ENCODE measurements around the gene SOCS6. TPM values are rescaled to one million over a fixed set of nuclear protein-coding genes. Genes with fewer than 3 reads are reported as not detected.

The SOCS6 gene
- total and polyA plus RNA-seq, 2 experiments from 2014 or later = 4.4 to 13.3 TPM

GRCh38 chr18:70366670-70367069 lies 77.8 kb downstream of the SOCS6 start:
- peak overlapping the region; percentile 45; the same call in 1 of the 3 replicates for H3K4me3 Mint-ChIP-seq
- Histone ChIP-seq H4K20me1 (replicated peaks; ENCODE audit: insufficient read depth) (no peaks in the 10 kb centered on the region), H3K36me3 (ENCODE audit: insufficient read depth) (no peaks in the 10 kb centered on the region), H3K4me2 (peak overlapping the region; percentile 35; the same call in 1 of the 2 replicates), H3K79me2 (replicated peaks; ENCODE audit: insufficient read depth) (no peaks in the 10 kb centered on the region), H3K9me2 (ENCODE audit: insufficient read depth) (peaks cover 7% of the 10 kb centered on the region; the same call in 1 of the 2 replicates), H3K4me3 (no peak overlapping the region), H3K4me1 (ENCODE audit: insufficient read depth) (peaks cover 19% of the 10 kb centered on the region), H2AFZ (peak overlapping the region; percentile 4; the same call in 1 of the 2 replicates), H3K27ac (ENCODE audit: low read depth) (peak overlapping the region; percentile 93), H3K27me3 (ENCODE audit: insufficient read depth) (no peaks in the 10 kb centered on the region), H3F3A (replicated peaks; ENCODE audit: low read depth) (no peaks in the 10 kb centered on the region)
- no peaks in the 10 kb centered on the region for H3K9me3 Mint-ChIP-seq
- H3K4me1 Mint-ChIP-seq = peaks cover 28% of the 10 kb centered on the region
- ATAC-seq (no peak; the same call in 2 of the 3 replicates), DNase-seq (ENCODE audit: low spot score) (no peak)
- TF ChIP-seq EZH2phosphoT487 (IDR thresholded peaks at IDR 0.05; ENCODE audit: unreplicated experiment) (no peak), ZNF331 (CRISPR knock-in tag; IDR thresholded peaks at IDR 0.05; ENCODE audit: low read depth) (no peak), ZNF114 (CRISPR knock-in tag; IDR thresholded peaks at IDR 0.05) (no peak), STAT1 (IDR thresholded peaks at IDR 0.05; ENCODE audit: unreplicated experiment) (no peak), JUNB (IDR thresholded peaks at IDR 0.05; ENCODE audit: unreplicated experiment) (no peak), ETS1 (IDR thresholded peaks at IDR 0.05) (no peak), REST (IDR thresholded peaks at IDR 0.05; ENCODE audit: unreplicated experiment) (no peak), NANOG (IDR thresholded peaks at IDR 0.05; ENCODE audit: borderline replicate concordance) (no peak), EZH2 (IDR thresholded peaks at IDR 0.05; ENCODE audit: low read depth, unreplicated experiment) (no peak), ZNF462 (CRISPR knock-in tag; IDR thresholded peaks at IDR 0.05) (no peak), CREB1 (CRISPR knock-in tag; IDR thresholded peaks at IDR 0.05; ENCODE audit: low read depth) (no peak), POLR2AphosphoS5 (IDR thresholded peaks at IDR 0.05; ENCODE audit: low read depth) (no peak), CTCF (conservative IDR thresholded peaks at IDR 0.05; ENCODE audit: low read depth in 2 of 2) (no peak)
- no peaks in the 10 kb centered on the region for H3K27me3 Mint-ChIP-seq (ENCODE audit: insufficient read depth, low read depth, poor library complexity)
- H3K36me3 Mint-ChIP-seq (ENCODE audit: low read depth) = no peaks in the 10 kb centered on the region
- peak overlapping the region; percentile 96 for H3K27ac Mint-ChIP-seq

Data from GM23338 (cell line).